Endothelial cell of umbilical vein (primary cell): ENCODE measurements around the gene ADAM30. TPM values are rescaled to one million over a fixed set of nuclear protein-coding genes. Genes with fewer than 3 reads are reported as not detected.

ENCODE experiments used
- BruUV-seq: library from RNA; stranded (reverse); fragments of 400-500 nt; replicated peaks from 2 replicates; lab custom pipeline; 2021; lab: Mats Ljungman, UMichigan
- CTCF ChIA-PET: fragments of 300-600, 350-600 bp; sonication (Branson Sonifier 250); formaldehyde crosslinking; loops from one replicate; lab custom pipeline; 2021; ENCODE audit warnings: antibody characterized with exemption, inconsistent platforms; lab: Charles Lee
- POLR2A ChIA-PET: fragments of 300-600, 350-600 bp; sonication (Branson Sonifier 250); formaldehyde crosslinking; loops from one replicate; lab custom pipeline; 2021; ENCODE audit warnings: antibody characterized with exemption, inconsistent platforms; lab: Charles Lee
- DNase-seq: peaks from one replicate; pipeline ENCODE4 v3.0.0-alpha.2; 2011; ENCODE audit warnings: low read depth, low spot score
- FAIRE-seq: peaks from 2 replicates; lab custom pipeline; 2011; peaks lifted over from hg19 to GRCh38; lab: Jason Lieb, UNC
- H2AFZ ChIP-seq: 2 replicates; pipeline ENCODE4 v1.6.0; 2012; ENCODE audit warnings: low read depth, low read length, control low read depth, inconsistent platforms
- H3K27ac ChIP-seq: 2 replicates; pipeline ENCODE4 v1.5.1; 2011; ENCODE audit warnings: low read depth, mild to moderate bottlenecking, control low read depth, low read length, moderate library complexity; ENCODE audit not compliant: insufficient read depth
- H3K27me3 ChIP-seq, 2 experiments: 2 replicates each; pipeline versions ENCODE4 v1.6.0 to v1.6.1; 2011; ENCODE audit warnings: low read length in 2 of 2, mixed read lengths in 1 of 2; ENCODE audit not compliant: control insufficient read depth in 2 of 2, insufficient read depth in 2 of 2
- H3K36me3 ChIP-seq, 2 experiments: 2 replicates in 1 of 2; 3 replicates in 1 of 2; pipeline ENCODE4 v1.5.1; 2011; ENCODE audit warnings: low read length in 2 of 2, mild to moderate bottlenecking in 1 of 2, moderate library complexity in 1 of 2; ENCODE audit not compliant: control insufficient read depth in 2 of 2, insufficient read depth in 2 of 2; ENCODE audit errors: extremely low read depth in 1 of 2
- H3K4me1 ChIP-seq: 3 replicates; pipeline ENCODE4 v1.5.1; 2011; ENCODE audit warnings: mild to moderate bottlenecking, low read length; ENCODE audit not compliant: control insufficient read depth, insufficient read depth; ENCODE audit errors: extremely low read depth
- H3K4me2 ChIP-seq: 2 replicates; pipeline ENCODE4 v1.6.1; 2011; ENCODE audit warnings: low read length, control low read depth, mixed read lengths; ENCODE audit not compliant: insufficient read depth
- H3K4me3 ChIP-seq, 3 experiments: fragments of 200-600 bp in 1 of 3; sonication (generic), shearing (Covaris generic) in 1 of 3; replicated peaks in 1 of 3; 2 replicates each; pipeline ENCODE4 v1.5.1; 2011 to 2016; ENCODE audit warnings: control low read depth in 3 of 3, low read length in 3 of 3, mild to moderate bottlenecking in 2 of 3, inconsistent platforms in 1 of 3, low read depth in 1 of 3, moderate library complexity in 1 of 3; ENCODE audit not compliant: insufficient read depth in 1 of 3
- H3K79me2 ChIP-seq: 2 replicates; pipeline ENCODE4 v1.6.0; 2012; ENCODE audit warnings: low read length, inconsistent platforms; ENCODE audit not compliant: control insufficient read depth, insufficient read depth
- H3K9ac ChIP-seq: replicated peaks from 2 replicates; pipeline ENCODE3; 2011; ENCODE audit warnings: low read length, control low read depth; ENCODE audit not compliant: insufficient read depth; ENCODE audit errors: extremely low read depth
- H3K9me1 ChIP-seq: replicated peaks from 3 replicates; pipeline ENCODE4 v1.6.0; 2011; ENCODE audit warnings: mild to moderate bottlenecking, low read length; ENCODE audit not compliant: control insufficient read depth, insufficient read depth; ENCODE audit errors: extremely low read depth
- H3K9me3 ChIP-seq: replicated peaks from 2 replicates; pipeline ENCODE4 v1.5.1; 2012; ENCODE audit warnings: low read length, inconsistent platforms; ENCODE audit not compliant: control insufficient read depth, insufficient read depth
- H4K20me1 ChIP-seq: replicated peaks from 2 replicates; pipeline ENCODE3; 2011; ENCODE audit warnings: mild to moderate bottlenecking, low read length; ENCODE audit not compliant: control insufficient read depth, insufficient read depth; ENCODE audit errors: extremely low read depth
- EZH2 ChIP-seq: IDR thresholded peaks from 2 replicates; pipeline ENCODE4 v1.6.1; 2012; ENCODE audit warnings: borderline replicate concordance, low read depth, mild to moderate bottlenecking, moderate library complexity, low read length, inconsistent platforms; ENCODE audit not compliant: severe bottlenecking
- FOS ChIP-seq: IDR thresholded peaks from 2 replicates; pipeline ENCODE4 v1.6.1; 2011; ENCODE audit warnings: mild to moderate bottlenecking, low read length, moderate library complexity, borderline replicate concordance; ENCODE audit not compliant: insufficient read depth
- GATA2 ChIP-seq: IDR thresholded peaks from 2 replicates; pipeline ENCODE4 v1.7.0; 2011; ENCODE audit warnings: low read depth, mild to moderate bottlenecking, moderate library complexity, mixed read lengths, low read length; ENCODE audit not compliant: insufficient read length, insufficient read depth
- JUN ChIP-seq: IDR thresholded peaks from 2 replicates; pipeline ENCODE4 v1.6.1; 2011; ENCODE audit warnings: borderline replicate concordance, low read depth; ENCODE audit not compliant: insufficient read length, insufficient read depth
- MYC ChIP-seq: IDR thresholded peaks from one replicate; pipeline ENCODE4 v1.6.1; 2011; ENCODE audit warnings: mild to moderate bottlenecking, low read depth, low read length
- POLR2A ChIP-seq: IDR thresholded peaks from 2 replicates; pipeline ENCODE4 v1.6.1; 2012; ENCODE audit warnings: low read depth, mild to moderate bottlenecking, control low read depth, low read length
- POLR2AphosphoS5 ChIP-seq: IDR thresholded peaks from 2 replicates; pipeline ENCODE4 v1.6.1; 2012; ENCODE audit warnings: low read depth, mild to moderate bottlenecking, control low read depth, low read length, moderate library complexity; ENCODE audit not compliant: insufficient read depth
- dilution Hi-C: fragments of 300-500 bp; cut with MboI; formaldehyde crosslinking; loops from one replicate; pipeline ENCODE4 v1.15.0; 2019; ENCODE audit warnings: low sequenced_read_pairs; ENCODE audit not compliant: extremely low pct_ligation_motif_present
- intact Hi-C: fragments of 100-400 bp; cut with micrococcal nuclease; formaldehyde crosslinking; loops from one replicate; pipeline ENCODE4 v1.10.0; 2022
- polyA plus RNA-seq, 4 experiments: library from polyadenylated mRNA; depleted of rRNA in 3 of 4; stranded (reverse) in 3 of 4; unstranded in 1 of 4; fragments of >200 nt; gene quantifications; 2 replicates each; pipeline versions ENCODE4 v1.2.1 to v1.2.3, GENCODE V29; 2011 to 2012; ENCODE audit warnings: missing spikeins in 1 of 4
- total RNA-seq: library from RNA; stranded (reverse); gene quantifications from 2 replicates; pipeline ENCODE4 v1.2.3, GENCODE V29; 2021
- TF ChIP-seq, protein P1 (sequence below): IDR thresholded peaks from 2 replicates; pipeline ENCODE4 v1.6.1; 2011; ENCODE audit not compliant: insufficient read depth, insufficient read length
- TF ChIP-seq, protein P2 (sequence below), 2 donors: IDR thresholded peaks; 1 replicate in 1 of 2; 2 replicates in 1 of 2; pipeline ENCODE4 v1.5.1; 2011; ENCODE audit warnings: low read length in 2 of 2, mild to moderate bottlenecking in 2 of 2, moderate library complexity in 2 of 2, control low read depth in 1 of 2, inconsistent platforms in 1 of 2, low read depth in 1 of 2; ENCODE audit not compliant: insufficient read depth in 1 of 2; ENCODE audit errors: extremely low read depth in 1 of 2

Gene ADAM30
- total and polyA plus RNA-seq, 2 donors (not counting 3 experiments of a cell fraction or from before 2014, with no cell fraction given) = not detected

DNA sequence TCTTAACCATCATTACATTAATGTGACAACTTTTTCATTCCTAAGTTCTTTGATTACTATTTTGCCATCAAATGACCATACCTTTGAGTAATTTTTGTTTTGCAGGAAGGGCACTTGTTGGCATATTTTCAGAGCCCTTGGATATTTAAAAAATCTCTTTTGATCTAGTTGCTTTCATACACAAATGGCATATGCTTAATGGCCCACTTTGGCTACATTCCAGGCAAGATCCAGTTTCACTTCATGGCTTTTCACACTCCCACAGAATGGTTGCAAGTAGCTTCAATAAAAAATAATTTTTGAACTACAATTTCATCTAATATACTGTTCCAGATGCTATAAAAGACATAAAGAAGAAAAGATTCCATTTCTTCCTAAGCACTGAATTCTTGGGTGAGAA, 18.1 kb downstream of the ADAM30 start:
- Histone ChIP-seq H3K4me3 (no peak overlapping the region), H2AFZ (no peak overlapping the region), H3K9ac (no peak overlapping the region), H3K4me1 (no peaks in the 10 kb centered on the region), H3K36me3 (no peaks in the 10 kb centered on the region), H3K9me1 (no peaks in the 10 kb centered on the region), H3K27ac (no peak overlapping the region), H4K20me1 (no peaks in the 10 kb centered on the region), H3K9me3 (no peaks in the 10 kb centered on the region), H3K4me2 (no peak overlapping the region), H3K79me2 (no peaks in the 10 kb centered on the region), H3K27me3 (peaks cover 12 to 28% of the 10 kb centered on the region in 2 experiments)
- TF ChIP-seq, protein P1, sequence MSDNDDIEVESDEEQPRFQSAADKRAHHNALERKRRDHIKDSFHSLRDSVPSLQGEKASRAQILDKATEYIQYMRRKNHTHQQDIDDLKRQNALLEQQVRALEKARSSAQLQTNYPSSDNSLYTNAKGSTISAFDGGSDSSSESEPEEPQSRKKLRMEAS = no peak
- no peak for TF ChIP-seq EZH2
- no peak for TF ChIP-seq FOS
- TF ChIP-seq, protein P2, sequence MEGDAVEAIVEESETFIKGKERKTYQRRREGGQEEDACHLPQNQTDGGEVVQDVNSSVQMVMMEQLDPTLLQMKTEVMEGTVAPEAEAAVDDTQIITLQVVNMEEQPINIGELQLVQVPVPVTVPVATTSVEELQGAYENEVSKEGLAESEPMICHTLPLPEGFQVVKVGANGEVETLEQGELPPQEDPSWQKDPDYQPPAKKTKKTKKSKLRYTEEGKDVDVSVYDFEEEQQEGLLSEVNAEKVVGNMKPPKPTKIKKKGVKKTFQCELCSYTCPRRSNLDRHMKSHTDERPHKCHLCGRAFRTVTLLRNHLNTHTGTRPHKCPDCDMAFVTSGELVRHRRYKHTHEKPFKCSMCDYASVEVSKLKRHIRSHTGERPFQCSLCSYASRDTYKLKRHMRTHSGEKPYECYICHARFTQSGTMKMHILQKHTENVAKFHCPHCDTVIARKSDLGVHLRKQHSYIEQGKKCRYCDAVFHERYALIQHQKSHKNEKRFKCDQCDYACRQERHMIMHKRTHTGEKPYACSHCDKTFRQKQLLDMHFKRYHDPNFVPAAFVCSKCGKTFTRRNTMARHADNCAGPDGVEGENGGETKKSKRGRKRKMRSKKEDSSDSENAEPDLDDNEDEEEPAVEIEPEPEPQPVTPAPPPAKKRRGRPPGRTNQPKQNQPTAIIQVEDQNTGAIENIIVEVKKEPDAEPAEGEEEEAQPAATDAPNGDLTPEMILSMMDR (IDR thresholded peaks at IDR 0.05; ENCODE audit: extremely low read depth in 1 of 2, insufficient read depth in 1 of 2, low read depth in 1 of 2, low read length in 2 of 2) = no peak
- no peak for TF ChIP-seq GATA2
- TF ChIP-seq MYC = no peak
- no peak for TF ChIP-seq JUN
- TF ChIP-seq POLR2AphosphoS5 = no peak
- TF ChIP-seq POLR2A = no peak
- intact Hi-C loops (loop anchor here (10.0 kb wide), 1 partner anchor 263 kb away; no protein-coding TSS in a partner anchor), dilution Hi-C loops (no loop called here)
- no TSS peak for BruUV-seq
- POLR2A ChIA-PET = no interaction called here
- FAIRE-seq (no peak), DNase-seq (no peak)
- CTCF ChIA-PET = interaction anchor here (2.0 kb wide), 1 partner anchor 8 kb away, joined by 12 read pairs; no protein-coding TSS in a partner anchor
